Hematopoietic multipotent progenitor cell treated with erythropoietin and hydrocortisone succinate and interleukin-3 and kit ligand, for 17 days (in vitro differentiated cells): ENCODE results near the gene REEP5.
"Not testable (repeated sequence)": the region's sequence is repeated elsewhere in the genome, so short reads cannot be mapped to it uniquely, and the experiment has no call there.

Source experiments
- DNase-seq: peaks from one replicate; pipeline ENCODE4 v3.0.0-alpha.2; 2015; ENCODE audit warnings: low spot score

The REEP5 gene

GRCh38 chr5:112885001-112885400 is 37.0 kb downstream of the REEP5 start:
- no peak for DNase-seq

DNA sequence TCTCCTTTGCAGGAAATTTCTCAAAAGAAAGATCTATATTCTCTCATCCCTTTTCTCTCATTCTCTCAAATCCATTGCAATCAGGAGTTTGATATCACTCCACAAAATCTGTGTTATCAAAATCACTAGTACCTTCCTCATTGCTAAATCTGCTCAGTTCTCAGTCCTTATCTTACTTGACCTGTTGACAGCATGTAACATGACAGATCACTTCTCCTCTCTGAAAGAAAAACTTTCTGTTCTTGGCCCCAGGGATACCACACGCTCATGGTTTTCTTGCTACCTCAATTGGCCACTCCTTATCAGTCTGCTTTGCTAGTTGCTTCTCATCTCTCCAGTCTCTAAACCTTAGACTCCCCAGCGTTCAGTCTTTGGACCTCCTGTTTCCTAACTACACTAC is 38.8 kb downstream of the REEP5 start:
- no peak for DNase-seq

DNA sequence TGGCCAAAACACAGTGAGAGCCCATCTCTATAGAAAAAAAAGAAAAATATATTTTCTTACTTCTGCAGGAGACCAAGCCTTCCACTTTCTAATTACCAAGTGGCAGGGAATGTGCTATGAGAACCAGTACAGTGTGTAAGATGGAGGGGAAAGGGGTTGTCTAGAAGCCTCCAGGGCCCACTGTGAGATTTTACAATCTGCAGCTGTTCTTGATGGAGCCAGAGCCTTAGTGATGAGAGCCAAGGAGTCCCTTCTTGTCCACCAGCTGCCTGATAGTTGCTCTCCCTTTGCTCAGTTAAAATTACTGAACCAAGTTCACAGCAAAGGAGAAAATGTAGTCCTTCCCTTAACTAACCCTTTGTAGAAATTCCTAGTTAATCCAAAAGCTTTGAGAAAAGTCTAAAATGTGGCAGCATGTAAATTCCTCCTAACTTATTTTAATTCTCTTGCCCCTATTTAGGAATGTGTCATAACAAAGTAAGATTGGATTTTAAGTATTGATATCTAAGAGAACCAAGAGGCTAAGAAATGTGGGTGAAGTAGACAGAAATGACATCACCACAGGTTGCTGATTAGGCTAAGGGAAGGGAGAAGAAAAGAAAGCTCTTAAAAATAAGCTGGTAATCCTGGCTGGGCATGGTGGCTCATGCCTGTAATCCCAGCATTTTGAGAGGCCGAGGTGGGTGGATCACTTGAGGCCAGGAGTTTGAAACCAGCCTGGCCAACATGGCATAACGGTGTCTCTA is 41.6 kb downstream of the REEP5 start:
- no peak for DNase-seq

GRCh38 chr5:112878760-112879159 is 43.3 kb downstream of the REEP5 start:
- no peak for DNase-seq

DNA sequence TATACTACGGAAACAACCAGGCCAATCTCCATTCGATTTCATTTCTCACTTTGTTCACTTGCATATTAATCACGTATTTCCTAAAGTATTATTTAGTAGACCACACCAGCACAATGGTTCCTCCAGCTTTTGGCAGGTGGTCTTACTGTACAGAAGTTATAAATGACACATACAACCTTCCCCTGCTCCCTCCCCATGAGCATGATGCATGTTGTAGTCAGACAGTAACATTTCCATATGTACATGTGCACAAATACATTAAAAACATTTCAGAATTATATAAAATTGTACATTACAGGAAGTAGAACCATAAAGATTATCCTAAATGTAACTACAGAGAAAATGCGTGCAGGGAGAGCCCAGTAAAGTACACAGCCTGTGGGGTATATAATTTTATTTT is 43.9 kb downstream of the REEP5 start:
- DNase-seq, result no peak

DNA sequence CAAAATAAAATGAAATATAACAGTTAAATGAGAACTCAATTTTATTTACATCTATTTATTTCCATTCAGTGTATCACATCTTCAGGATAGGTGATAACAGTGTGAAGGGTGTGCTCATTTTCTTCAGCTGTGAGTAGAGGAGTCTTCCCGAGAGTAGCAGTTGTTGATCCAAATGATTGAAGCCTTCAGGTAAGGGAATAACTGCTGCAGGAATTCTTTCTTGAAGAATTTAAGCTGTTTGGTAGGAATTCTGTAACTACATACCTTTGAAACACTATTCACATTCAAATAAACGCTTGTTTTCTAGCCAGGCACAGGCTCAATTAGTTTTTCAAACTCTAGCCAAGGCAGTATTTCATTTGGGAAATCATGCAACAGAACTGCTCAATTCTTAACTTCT is 45.7 kb downstream of the REEP5 start:
- no peak for DNase-seq

DNA sequence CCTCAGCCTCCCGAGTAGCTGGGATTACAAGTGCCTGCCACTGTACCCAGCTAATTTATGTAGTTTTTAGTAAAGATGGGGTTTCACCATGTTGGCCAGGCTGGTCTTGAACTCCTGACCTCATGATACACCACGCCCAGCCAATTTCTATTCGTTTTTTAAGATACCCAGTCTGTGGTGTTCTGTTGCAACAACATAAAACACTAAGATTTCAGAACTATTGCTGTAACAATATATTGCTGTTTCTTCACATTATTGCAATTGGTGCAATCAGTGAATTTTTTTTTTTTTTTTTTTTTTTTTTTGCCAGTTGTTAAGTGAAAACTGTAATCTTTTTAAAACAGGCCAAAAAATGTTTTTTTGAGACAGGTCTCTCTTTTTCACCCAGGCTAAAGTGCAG is 51.1 kb downstream of the REEP5 start:
- DNase-seq, result no peak

- no peak for DNase-seq
Measured at GRCh38 chr5:112869948-112870347, 52.1 kb downstream of the REEP5 start.

DNA sequence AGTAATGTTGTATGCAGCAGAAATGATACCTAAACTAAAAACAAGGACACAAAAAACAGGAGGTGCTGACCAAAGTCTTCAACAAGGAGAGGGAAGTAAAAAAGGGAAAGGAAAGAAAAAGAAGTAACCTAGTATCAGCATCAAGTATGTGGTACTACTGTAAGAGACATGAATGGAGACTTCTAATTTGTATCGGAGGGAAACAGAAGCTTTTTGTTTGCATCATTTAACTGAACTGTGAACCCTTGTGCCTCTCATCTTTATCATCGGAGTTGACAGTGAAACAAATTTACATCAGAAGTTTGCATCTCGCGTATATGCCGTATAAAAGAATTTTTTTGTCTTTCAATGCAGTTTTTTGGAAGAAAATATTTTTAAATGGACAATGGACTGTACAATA is 54.6 kb downstream of the REEP5 start:
- DNase-seq, result no peak

DNA sequence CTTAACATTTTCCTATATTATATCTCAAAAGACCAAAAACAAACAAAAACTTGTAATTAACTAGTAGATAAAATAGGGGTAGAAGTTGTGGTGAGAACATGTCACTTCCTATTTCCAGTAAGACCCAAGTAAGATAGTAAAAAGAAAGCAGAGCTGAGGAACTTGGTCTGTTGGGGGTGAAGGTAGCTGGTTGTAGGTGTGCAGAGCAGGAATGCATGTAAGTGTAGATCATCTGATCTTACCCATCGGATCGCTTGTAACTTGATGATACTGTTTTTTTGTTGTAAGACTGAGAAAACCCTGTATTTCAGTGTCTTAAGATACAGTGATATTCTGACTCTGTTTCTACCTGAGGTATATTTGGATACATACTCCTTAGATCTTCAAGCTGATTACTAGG is 55.3 kb downstream of the REEP5 start:
- no peak for DNase-seq

- no peak for DNase-seq
Measured at GRCh38 chr5:112865128-112865527, 56.9 kb downstream of the REEP5 start.

GRCh38 chr5:112863549-112863948 is 58.5 kb downstream of the REEP5 start:
- DNase-seq, result no peak

DNA sequence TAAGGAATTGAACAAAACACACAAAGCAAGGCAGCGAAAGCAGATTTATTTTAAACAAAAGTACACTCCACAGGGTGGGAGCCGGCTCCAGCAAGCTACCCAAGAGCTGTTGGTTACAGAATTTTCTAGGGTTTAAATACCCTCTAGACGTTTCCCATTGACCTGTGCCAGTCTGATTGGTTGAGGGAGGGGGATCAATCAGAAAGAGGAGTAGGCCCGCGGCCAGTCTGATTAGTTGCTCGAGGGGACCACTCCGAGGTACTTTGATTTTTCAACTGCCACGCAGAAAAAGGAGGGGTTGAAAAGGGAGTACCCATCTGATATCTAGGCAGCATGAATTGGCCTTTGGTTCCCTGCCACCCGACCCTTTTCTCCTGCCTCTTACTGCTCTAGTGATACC is 59.9 kb downstream of the REEP5 start:
- DNase-seq, result no peak

DNA sequence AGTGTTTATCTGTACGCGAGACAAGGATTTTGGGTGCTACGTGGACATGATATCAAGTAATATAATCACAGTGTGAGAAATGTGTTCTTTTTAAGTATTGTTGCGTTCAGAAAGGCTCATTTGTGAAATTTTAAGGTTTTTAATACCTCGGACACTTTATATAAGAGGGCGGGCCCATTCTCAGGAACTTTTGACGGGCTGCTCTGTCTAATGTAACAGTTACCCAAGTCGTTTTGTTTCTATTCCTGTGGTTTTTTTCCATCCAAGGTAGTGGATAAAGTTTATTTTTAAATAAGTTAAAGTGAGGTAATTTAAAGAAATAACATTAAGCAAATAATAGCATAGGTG is 60.4 kb downstream of the REEP5 start:
- no peak for DNase-seq

DNA sequence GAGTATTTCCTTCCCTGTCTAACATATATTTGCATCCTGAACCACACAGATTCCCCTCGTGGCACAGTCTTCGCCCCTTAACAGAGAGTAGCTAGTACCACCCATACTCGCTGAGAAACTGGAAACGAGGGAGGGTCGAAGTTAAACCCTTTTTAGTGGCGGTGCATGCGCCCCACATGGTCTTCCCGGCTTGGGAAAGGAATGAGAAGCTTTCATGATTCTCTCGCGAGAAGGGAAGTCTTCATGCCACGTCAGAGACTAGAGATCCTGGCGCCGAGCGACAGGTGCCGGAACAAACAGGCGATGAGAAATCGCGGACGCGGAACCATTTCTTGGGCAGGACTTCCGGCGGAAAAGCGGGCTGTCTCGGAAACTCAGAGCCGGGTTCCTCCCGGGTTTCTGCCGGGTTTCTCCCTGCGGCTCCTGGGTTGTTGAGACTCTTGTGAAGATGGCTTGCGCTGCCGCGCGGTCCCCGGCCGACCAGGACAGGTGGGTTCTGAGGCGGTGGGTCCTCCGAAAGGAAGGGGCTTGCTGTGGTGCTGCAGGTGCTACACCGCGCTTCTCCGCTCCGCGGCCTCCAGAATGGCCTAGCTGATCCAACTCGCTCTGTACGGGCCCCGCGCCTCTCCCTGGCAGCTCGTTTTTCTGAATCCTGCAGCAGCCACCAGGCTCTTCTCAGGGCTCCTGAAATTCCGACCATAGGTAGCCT is 60.9 kb downstream of the REEP5 start, which contains the start of gene SRP19:
TSS of gene SRP19 (plus strand) at position 359 of the 709 bp plus-strand sequence. CDS start at position 449, 90 bp downstream.
- peak; percentile 89 for DNase-seq

DNA sequence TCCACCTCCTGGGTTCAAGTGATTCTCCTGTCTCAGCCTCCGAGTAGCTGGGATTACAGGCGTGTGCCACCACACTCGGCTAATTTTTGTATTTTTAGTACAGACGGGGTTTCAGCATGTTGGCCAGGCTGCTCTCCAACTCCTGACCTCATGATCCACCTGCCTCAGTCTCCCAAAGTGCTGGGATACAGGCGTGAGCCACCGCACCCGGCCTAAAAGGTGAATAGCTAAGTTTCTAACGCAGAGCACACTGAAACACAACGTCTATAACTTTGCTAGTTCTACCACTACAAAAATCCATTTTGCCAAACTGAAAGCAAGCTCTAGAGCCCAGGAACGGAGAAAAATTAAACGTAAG is 61.5 kb downstream of the REEP5 start:
- DNase-seq, result not testable (repeated sequence)

DNA sequence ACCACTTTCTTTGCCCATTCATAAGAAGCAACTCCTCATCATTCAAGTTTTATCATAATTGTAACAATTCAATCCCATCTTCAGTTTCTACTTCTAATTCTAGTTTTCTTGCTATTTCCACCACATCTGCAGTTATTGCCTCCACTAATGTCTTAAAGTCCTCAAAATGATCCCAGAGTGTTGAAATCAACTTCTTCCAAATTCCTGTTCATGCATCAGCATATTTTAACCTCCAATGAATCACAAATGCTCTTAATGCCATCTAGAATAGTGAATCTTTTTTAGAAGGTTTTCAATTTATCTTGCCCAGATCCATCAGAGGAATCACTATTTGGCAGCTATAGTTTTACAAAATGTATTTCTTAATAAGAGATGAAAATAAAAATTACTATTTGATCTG is 64.2 kb downstream of the REEP5 start:
- DNase-seq, result no peak

DNA sequence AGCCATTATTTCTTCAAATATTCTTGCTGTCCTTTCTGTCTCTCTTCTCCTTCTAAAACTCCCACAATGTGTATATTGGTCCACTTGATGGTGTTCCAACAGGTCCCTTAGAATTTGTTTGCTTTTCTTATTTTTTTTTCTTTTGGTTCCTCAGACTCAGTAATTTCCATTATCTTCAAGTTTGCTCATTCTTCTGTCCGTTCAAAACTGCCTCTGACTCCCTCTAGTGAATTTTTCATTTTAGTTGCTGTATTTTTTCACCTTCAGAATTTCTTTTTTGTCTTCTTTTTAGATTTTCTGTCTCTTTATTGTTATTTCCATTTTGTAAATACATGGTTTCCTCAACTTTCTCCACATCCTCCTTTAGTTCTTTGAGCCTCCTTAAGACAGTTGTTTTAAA is 67.4 kb downstream of the REEP5 start:
- no peak for DNase-seq

DNA sequence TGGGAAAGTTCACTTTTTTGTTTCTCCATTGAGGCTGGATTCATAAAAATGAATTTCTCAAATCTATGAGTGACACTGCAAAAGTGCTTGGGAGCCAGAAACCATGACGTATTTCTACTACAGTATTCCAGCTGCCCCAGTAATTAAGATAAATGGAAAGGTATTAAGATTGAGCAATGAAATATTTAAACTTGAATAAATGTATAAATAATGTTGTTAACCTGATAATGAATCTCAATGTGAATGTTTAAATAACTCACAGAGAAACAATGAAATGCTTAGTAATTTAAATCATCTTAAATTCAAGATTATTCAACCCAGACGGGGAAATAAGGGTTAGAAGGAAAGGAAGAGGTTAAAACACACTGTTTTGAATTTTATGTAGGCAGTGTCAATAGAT is 72.1 kb downstream of the REEP5 start:
- DNase-seq, result no peak

DNA sequence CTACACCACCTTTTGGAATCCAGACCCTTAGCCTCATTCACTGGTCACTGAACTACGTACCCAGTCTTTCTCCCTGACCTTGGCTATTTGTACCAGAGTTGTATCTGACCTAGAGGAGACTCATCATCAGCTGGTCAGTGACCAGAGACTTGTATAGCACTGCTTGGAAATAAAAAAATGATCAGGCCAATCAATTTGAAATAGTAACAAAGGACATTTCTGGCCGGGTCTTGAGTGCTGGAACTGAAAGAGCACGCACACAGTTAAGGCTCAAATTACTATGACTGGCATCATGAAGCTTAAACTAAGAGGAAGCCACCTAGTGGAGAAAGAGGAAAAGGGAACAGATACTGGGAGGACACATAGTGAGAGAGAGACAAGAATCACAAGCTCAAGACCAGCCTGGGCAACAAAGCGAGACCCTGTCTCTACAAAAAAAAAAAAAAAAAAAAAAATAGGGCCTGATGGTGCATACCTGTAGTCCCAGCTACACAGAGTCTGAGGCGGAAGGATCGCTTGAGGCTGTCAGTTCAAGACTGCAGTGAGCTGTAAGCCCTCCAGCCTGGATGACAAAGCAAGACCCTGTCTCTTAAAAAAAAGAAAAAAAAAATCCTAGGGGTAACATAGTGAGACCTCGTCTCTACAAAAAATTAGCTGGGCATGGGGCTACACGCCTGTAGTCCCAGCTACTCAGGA is 73.8 kb downstream of the REEP5 start:
- peak; percentile 58 for DNase-seq

- no peak for DNase-seq
Measured at GRCh38 chr5:112847306-112847705, 74.7 kb downstream of the REEP5 start.

DNA sequence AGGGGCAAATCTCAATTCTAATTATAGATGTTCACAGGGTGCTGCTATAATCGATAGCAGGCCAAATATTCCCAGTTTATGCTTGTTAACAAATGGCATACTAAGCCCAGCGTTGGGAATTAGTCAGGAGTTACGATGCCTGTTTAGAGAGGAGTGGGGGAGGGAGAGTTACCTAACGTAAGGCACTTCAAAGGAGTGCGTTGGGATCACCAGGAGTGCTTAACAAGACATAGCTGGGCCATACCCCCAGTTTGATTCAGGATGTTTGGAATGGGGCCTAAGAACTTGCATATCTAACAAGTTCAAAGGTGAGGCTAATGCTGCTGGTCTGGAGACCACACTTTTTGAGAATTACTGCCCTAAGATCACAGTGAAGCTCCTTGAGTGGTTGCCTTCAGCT is 75.5 kb downstream of the REEP5 start:
- DNase-seq, result no peak

GRCh38 chr5:112844489-112844888 is 77.5 kb downstream of the REEP5 start:
- DNase-seq, result no peak
